HCT116 (cell line): Measurements from ENCODE around the gene ST7.

Experiments used
- EGR1 ChIP-seq: IDR thresholded peaks from 2 replicates; pipeline ENCODE4 v1.6.1; 2012; ENCODE audit warnings: low read depth
- EZH2 ChIP-seq: fragments of 200-600 bp; sonication (generic); IDR thresholded peaks from 2 replicates; pipeline ENCODE4 v1.6.1; 2017; ENCODE audit warnings: antibody characterized with exemption, mixed run types
- EZH2phosphoT487 ChIP-seq: fragments of 200-600 bp; IDR thresholded peaks from 2 replicates; pipeline ENCODE4 v1.6.1; 2018; ENCODE audit warnings: antibody characterized with exemption, borderline replicate concordance
- POLR2A ChIP-seq: IDR thresholded peaks from 2 replicates; pipeline ENCODE4 v1.7.0; 2011; ENCODE audit warnings: borderline replicate concordance; ENCODE audit not compliant: insufficient read depth, insufficient read length; ENCODE audit errors: extremely low read depth
- POLR2AphosphoS5 ChIP-seq: IDR thresholded peaks from 2 replicates; pipeline ENCODE4 v1.6.1; 2011; ENCODE audit warnings: mild to moderate bottlenecking, low read depth, low read length, moderate library complexity
- SIN3A ChIP-seq: IDR thresholded peaks from 2 replicates; pipeline ENCODE4 v1.6.1; 2012; ENCODE audit warnings: low read depth
- ZNF274 ChIP-seq: fragments of 200-500 bp; sonication (Bioruptor generic); IDR thresholded peaks from 2 replicates; pipeline ENCODE4 v1.6.1; 2014; ENCODE audit warnings: mild to moderate bottlenecking, low read depth, low read length, inconsistent platforms
- TF ChIP-seq, protein P1 (sequence below), 3 experiments: fragments of 200-600 bp in 1 of 3; sonication (generic) in 1 of 3; IDR thresholded peaks in 2 of 3; conservative IDR thresholded peaks in 1 of 3; 2 replicates each; pipeline ENCODE4 v1.5.1; 2012 to 2017; ENCODE audit warnings: low read depth in 2 of 3, low read length in 2 of 3, antibody characterized with exemption in 1 of 3, borderline replicate concordance in 1 of 3, control low read depth in 1 of 3, mild to moderate bottlenecking in 1 of 3, mixed read lengths in 1 of 3, mixed run types in 1 of 3, moderate library complexity in 1 of 3; ENCODE audit not compliant: insufficient read depth in 1 of 3
- TF ChIP-seq, protein P2 (sequence below): IDR thresholded peaks from 2 replicates; pipeline ENCODE4 v1.6.1; 2012

DNA sequence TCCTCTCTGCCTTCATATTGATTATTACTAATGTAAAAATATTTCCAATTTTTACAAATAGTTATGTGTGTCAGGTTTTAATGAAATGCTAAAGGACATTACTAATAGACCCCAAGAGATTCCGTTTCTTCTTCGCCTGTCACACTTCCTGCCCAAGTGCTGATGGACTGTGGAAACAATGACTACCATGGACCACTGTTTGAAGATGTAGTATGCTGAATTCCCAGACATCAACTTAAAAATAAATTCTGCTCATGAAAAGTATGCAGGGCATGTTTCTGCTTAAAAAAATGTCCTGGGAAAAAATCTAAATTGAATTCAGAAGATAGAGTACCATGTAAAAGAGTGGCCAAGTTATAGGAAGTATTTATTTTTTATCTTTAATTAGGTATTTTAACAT lies 52.1 kb downstream of the ST7 start:
- TF ChIP-seq EZH2 = no peak
- TF ChIP-seq, protein P1, sequence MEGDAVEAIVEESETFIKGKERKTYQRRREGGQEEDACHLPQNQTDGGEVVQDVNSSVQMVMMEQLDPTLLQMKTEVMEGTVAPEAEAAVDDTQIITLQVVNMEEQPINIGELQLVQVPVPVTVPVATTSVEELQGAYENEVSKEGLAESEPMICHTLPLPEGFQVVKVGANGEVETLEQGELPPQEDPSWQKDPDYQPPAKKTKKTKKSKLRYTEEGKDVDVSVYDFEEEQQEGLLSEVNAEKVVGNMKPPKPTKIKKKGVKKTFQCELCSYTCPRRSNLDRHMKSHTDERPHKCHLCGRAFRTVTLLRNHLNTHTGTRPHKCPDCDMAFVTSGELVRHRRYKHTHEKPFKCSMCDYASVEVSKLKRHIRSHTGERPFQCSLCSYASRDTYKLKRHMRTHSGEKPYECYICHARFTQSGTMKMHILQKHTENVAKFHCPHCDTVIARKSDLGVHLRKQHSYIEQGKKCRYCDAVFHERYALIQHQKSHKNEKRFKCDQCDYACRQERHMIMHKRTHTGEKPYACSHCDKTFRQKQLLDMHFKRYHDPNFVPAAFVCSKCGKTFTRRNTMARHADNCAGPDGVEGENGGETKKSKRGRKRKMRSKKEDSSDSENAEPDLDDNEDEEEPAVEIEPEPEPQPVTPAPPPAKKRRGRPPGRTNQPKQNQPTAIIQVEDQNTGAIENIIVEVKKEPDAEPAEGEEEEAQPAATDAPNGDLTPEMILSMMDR (IDR thresholded peaks at IDR 0.05 in 2 of 3, conservative IDR thresholded peaks at IDR 0.05 in 1 of 3; ENCODE audit: borderline replicate concordance in 1 of 3, insufficient read depth in 1 of 3, low read depth in 2 of 3, low read length in 2 of 3) = no peak
- TF ChIP-seq POLR2AphosphoS5 = no peak
- TF ChIP-seq, protein P2, sequence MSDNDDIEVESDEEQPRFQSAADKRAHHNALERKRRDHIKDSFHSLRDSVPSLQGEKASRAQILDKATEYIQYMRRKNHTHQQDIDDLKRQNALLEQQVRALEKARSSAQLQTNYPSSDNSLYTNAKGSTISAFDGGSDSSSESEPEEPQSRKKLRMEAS = no peak
- TF ChIP-seq EGR1 = no peak
- no peak for TF ChIP-seq POLR2A
- no peak for TF ChIP-seq ZNF274
- TF ChIP-seq SIN3A = no peak
- no peak for TF ChIP-seq EZH2phosphoT487
